ENCODE results near the gene TIGD1. TPM values are rescaled to one million over a fixed set of nuclear protein-coding genes. Genes with fewer than 3 reads are reported as not detected.

TIGD1 gene
- polyA plus RNA-seq, 1 experiment, result 4.3 TPM

- DNase-seq (ENCODE audit: low read depth, low spot score), result no peak
- no peaks in the 10 kb centered on the region for H3K27me3 ChIP-seq (ENCODE audit: control insufficient read depth, insufficient read depth, low read length)
- TF ChIP-seq, protein P1, sequence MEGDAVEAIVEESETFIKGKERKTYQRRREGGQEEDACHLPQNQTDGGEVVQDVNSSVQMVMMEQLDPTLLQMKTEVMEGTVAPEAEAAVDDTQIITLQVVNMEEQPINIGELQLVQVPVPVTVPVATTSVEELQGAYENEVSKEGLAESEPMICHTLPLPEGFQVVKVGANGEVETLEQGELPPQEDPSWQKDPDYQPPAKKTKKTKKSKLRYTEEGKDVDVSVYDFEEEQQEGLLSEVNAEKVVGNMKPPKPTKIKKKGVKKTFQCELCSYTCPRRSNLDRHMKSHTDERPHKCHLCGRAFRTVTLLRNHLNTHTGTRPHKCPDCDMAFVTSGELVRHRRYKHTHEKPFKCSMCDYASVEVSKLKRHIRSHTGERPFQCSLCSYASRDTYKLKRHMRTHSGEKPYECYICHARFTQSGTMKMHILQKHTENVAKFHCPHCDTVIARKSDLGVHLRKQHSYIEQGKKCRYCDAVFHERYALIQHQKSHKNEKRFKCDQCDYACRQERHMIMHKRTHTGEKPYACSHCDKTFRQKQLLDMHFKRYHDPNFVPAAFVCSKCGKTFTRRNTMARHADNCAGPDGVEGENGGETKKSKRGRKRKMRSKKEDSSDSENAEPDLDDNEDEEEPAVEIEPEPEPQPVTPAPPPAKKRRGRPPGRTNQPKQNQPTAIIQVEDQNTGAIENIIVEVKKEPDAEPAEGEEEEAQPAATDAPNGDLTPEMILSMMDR (IDR thresholded peaks at IDR 0.05; ENCODE audit: low read depth, low read length), result no peak
- ChIA-PET POLR2A (no interaction called here), CTCF (no interaction called here)
- no peak overlapping the region for H3K27ac ChIP-seq (ENCODE audit: low read depth, low read length)
- H3K9me3 ChIP-seq (ENCODE audit: control insufficient read depth, insufficient read depth, low read length), result no peaks in the 10 kb centered on the region
- no peak overlapping the region for H3K4me3 ChIP-seq (ENCODE audit: low read depth, low read length)
These were observed 12.3 kb upstream of the TIGD1 start for GRCh38 chr2:232562515-232563151.

DNA sequence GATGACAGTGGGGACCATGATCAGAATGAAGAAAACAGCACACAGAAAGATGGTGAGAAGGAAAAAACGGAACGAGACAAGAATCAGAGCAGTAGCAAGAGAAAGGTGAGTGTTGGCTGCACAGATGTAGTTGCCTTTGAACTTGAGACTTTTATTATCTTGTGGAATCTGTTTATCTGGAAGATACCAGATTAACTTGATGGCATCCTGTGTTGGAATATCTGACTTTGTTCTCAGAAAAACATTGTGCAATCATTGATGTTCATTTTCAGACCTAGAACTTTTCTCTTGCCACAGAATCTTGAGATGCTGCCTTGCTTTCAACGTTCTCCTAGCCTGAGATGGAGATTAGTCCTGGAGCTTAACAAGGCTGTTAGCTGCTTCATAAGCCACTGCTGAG, 6.1 kb upstream of the TIGD1 start:
- Histone ChIP-seq H3K4me3 (ENCODE audit: low read depth, low read length) (no peak overlapping the region), H3K27me3 (ENCODE audit: control insufficient read depth, insufficient read depth, low read length) (no peaks in the 10 kb centered on the region), H3K9me3 (ENCODE audit: control insufficient read depth, insufficient read depth, low read length) (no peaks in the 10 kb centered on the region), H3K27ac (ENCODE audit: low read depth, low read length) (no peak overlapping the region)
- ChIA-PET CTCF (no interaction called here), POLR2A (no interaction called here)
- no peak for DNase-seq (ENCODE audit: low read depth, low spot score)
- TF ChIP-seq, protein P1 (IDR thresholded peaks at IDR 0.05; ENCODE audit: low read depth, low read length), result no peak

- POLR2A ChIA-PET, result no interaction called here
- CTCF ChIA-PET, result no interaction called here
- peak overlapping the region; percentile 93 for H3K4me3 ChIP-seq (ENCODE audit: low read depth, low read length)
These were observed 1.4 kb upstream of the TIGD1 start for GRCh38 chr2:232551776-232552175.

DNA sequence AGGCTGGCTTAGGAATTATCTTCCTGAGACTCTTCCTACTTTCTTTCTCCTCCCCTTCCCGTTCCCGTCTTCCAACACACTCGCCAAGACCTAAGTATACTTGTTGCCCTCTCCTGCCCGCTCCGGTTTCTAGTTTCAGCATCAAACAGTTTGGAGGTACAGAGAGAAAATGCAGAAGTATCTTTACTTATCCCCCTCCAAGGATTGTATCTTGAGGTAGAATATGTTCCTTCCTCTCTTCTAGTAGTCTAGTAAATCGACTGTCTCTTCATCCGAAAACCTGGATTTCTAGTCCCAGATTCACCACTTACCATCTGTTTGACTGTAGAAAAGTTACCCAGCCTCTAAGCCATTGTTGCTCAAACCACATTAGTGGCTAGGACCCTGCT, 887 bp upstream of the TIGD1 start:
- Histone ChIP-seq H3K4me3 (ENCODE audit: low read depth, low read length) (peak overlapping the region; percentile 93), H3K9me3 (ENCODE audit: control insufficient read depth, insufficient read depth, low read length) (no peaks in the 10 kb centered on the region; the same call in 1 of the 2 replicates), H3K27me3 (ENCODE audit: control insufficient read depth, insufficient read depth, low read length) (no peaks in the 10 kb centered on the region), H3K27ac (ENCODE audit: low read depth, low read length) (peak overlapping the region; percentile 94)
- TF ChIP-seq, protein P1 (IDR thresholded peaks at IDR 0.05; ENCODE audit: low read depth, low read length), result no peak
- CTCF ChIA-PET, result no interaction called here
- POLR2A ChIA-PET, result interaction anchor here (1.3 kb wide), 1 partner anchor 27 kb away, joined by 3 read pairs; no protein-coding TSS in a partner anchor
- DNase-seq (ENCODE audit: low read depth, low spot score), result no peak

More at GRCh38 chr2:232551776-232552175, 1.4 kb upstream of the TIGD1 start:
- TF ChIP-seq, protein P1 (IDR thresholded peaks at IDR 0.05; ENCODE audit: low read depth, low read length), result no peak
- DNase-seq (ENCODE audit: low read depth, low spot score), result no peak
- Histone ChIP-seq H3K27ac (ENCODE audit: low read depth, low read length) (no peak overlapping the region), H3K9me3 (ENCODE audit: control insufficient read depth, insufficient read depth, low read length) (no peaks in the 10 kb centered on the region; the same call in 1 of the 2 replicates), H3K27me3 (ENCODE audit: control insufficient read depth, insufficient read depth, low read length) (no peaks in the 10 kb centered on the region)

DNA sequence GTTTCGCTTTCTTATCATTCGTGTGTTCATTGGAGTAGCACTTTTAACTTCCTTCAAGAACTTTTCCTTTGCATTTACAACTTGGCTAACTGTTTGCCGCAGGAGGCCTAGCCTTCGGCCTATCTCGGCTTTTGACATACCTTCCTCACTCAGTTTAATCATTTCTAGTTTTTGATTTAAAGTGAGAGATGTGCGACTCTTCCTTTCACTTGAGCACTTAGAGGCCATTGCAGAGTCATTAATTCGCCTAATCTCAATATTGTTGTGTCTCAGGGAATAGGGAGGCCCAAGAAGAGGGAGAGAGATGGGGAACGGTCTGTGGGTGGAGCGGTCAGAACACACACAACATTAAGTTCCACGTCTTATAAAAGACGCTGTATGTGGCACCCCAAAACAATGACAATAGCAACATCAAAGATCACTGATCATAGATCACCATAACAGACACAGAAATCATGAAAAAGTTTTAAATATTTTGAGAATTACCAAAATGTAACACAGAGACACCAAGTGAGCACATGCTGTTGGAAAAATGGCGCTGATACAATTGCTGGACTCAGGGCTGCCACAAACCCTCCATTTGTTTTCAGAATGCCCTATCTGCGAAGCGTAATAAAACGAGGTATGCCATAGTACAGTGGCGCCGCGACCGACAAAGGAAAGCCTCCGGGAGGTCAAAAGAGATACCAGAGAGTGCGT, 553 bp downstream of the TIGD1 start:
- Histone ChIP-seq H3K27ac (ENCODE audit: low read depth, low read length) (peak overlapping the region; percentile 94), H3K4me3 (ENCODE audit: low read depth, low read length) (peak overlapping the region; percentile 93), H3K9me3 (ENCODE audit: control insufficient read depth, insufficient read depth, low read length) (no peaks in the 10 kb centered on the region; the same call in 1 of the 2 replicates), H3K27me3 (ENCODE audit: control insufficient read depth, insufficient read depth, low read length) (no peaks in the 10 kb centered on the region)
- ChIA-PET CTCF (no interaction called here), POLR2A (interaction anchor here (1.1 to 1.3 kb wide), 2 partner anchors 18 to 28 kb away, joined by 3 to 5 read pairs; no protein-coding TSS in a partner anchor)
- TF ChIP-seq, protein P1 (IDR thresholded peaks at IDR 0.05; ENCODE audit: low read depth, low read length), result no peak
- DNase-seq (ENCODE audit: low read depth, low spot score), result no peak
